COLO668 (cell line): ENCODE data around the gene CASQ2.
A peak's percentile ranks its signal among the peaks of the same experiment; 100 is the strongest.

Experiments
- DNase-seq: peaks from one replicate; lab custom pipeline; 2025; ENCODE audit not compliant: unreplicated experiment; lab: John Stamatoyannopoulos, UW

Gene CASQ2

DNA sequence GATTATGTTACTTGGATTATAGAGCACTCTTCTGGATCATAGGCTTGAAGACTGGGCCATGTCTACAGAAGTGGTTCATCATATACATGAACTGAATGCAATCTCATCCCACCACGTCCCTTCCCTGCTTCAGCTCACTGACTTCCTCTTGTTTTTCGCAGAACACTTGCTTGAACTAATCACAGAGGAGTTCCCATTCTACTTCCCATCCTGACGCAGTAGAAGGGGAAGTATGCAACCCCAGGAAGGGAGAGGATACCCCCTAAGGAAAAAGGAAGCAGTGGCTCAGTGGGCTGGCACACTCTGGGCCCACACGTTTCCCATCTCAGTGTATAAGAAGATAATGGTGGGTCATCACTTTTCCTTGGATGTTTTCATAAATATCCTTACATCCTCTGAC lies 36.2 kb downstream of the CASQ2 start:
- DNase-seq: no peak

DNA sequence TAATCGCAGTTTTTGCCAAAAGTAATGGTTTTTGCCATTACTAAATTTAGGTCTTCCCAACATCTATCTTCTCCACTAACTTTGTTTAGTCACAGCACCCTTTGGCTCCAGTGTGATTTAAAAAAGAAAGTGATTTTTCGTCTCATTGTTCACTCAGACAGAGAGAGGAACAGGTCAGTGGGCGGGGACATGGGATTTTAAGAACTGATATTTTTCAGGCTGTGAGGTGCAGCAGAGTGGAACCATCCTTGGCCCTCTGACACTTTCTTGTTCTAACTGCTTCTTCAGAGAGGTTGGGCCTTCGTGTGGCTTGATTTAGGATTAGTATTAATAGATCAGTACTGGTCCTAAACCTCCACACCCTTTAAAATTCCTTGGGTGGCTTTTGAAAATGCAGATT lies 38.8 kb downstream of the CASQ2 start:
- no peak for DNase-seq

DNA sequence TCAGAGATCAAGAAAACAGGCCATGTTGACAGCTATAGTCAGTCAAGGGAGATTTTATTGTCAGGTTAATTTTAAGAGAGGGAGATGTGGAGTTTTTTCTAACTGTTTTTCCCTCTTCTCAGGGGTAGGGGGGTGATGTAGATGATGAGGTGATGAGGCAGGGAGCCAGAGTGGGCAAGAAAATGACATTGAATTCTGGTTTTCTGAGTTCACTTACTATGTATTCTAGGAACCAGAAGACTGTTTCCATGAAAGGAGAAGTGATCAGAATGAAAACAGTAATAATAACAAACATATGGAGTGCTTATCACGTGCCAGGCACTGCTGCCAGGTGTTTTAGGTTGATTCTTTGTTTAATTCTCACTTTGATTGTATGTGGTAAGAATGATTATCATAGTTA lies 40.2 kb downstream of the CASQ2 start:
- no peak for DNase-seq

DNA sequence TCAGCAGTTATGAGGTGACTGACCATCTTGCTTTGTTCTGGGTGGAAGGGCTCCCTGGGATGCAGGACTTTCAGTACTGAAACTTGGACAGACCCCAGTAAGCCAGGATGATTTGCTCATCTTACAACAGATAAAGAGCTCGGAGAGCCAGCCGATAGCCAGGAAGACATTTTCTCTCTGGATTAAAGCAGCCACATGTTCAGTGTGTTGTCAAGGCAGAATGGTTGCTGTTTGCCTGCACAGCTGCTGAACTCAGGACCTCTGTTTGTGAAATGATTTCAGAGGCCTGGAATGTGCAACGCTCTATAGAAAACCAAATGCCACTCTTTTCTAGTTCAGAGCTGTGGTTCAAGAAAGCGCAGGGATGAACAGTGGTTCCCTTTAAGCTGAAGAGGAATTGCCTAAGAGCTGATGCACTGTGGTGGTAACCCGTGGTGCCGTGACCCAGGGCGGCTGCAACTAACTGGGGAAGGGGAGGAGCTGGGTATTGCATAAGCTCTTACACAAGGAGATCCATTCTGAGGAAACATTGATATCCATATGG lies 40.7 kb downstream of the CASQ2 start:
- no peak for DNase-seq

DNA sequence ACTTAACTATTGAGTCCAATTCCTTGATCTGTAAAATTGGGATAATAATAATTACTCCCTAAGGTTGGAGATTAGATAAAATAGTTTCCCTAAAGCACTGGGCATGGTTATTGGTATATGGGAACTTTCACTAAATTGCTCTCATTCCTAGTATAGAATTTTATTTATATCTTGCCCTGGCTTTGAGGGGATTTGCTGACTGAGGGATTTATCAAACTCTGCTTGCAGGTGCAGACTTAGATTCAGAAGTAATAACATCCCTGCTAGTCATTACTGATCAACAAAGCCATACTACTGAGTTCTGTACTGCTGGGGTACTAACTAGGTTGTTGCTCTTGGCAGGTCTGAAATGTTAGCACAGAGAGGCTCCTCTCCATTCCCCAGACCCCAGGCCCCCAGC lies 41.9 kb downstream of the CASQ2 start:
- no peak for DNase-seq

DNA sequence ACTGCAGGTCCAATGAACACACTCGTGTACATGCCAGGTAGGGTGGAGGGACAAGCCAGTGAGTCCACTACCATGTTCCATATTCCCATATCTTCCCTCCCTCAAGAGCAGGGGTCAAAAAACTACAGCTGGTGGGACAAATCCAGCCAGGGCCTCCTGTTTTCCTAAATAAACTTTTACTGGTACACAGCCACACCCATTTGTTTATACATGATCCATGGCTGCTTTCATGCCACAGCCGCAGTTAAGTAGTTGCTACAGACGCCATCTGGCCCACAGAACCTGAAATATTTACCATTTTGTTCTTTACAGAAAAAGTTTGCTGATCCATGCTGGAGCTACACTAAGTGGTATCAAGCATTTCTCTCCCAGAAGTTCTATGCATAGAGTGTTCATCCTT lies 42.4 kb downstream of the CASQ2 start:
- DNase-seq: no peak

DNA sequence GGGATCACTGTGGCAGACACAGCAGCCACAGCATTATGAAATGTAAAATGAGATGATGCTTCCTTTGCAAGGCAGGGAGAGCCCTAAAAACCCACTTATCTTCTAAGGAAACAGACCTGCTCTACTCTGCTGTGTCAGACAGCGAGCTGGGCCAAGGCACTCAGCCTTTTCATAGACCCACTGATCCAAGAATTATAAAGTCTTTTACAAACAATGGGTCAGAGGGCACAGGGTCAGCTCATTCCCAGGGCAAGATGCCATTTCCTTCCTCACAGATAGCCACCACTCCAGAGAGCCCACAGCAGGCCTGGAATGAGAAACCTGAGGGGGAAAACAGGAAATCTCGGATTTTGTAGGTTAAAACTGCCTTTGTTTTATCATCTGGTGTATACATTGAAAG lies 42.9 kb downstream of the CASQ2 start:
- no peak for DNase-seq

DNA sequence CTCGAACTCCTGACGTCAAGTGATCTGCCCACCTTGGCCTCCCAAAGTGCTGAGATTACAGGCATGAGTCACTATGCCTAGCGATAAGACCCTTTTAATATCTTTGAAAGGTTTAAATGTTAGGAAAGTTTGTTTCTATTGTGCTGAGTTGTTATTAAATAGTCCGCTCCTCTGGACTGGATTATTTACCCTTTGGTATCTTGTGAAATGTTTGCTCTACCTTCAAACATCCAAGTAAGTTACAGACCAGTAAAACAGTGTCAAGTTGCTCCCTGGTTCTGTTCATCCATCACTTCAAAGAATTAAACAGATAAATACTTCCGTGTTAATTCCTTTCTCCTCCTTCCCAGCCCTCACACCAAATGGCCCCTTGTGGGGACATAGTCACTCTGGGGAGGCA lies 44.8 kb downstream of the CASQ2 start:
- DNase-seq: no peak

DNA sequence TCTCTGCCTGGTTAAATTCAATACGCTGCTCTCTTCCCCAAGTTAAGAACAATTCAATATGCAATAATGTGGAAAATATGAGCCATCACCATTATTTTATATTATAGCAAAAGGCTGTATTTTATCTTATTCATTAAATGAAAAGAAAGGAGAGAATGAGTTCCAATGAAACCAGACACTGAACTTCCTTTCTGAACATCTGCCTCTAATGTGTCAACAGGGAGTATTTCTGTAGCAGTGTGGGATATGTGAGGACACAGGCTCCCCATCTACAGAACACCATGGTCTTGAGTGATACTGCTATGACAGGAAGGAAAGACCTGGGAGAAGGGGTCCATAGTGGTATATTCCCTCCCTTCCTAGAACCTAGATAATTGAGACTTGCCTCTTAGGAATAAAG lies 46.3 kb downstream of the CASQ2 start:
- no peak for DNase-seq

DNA sequence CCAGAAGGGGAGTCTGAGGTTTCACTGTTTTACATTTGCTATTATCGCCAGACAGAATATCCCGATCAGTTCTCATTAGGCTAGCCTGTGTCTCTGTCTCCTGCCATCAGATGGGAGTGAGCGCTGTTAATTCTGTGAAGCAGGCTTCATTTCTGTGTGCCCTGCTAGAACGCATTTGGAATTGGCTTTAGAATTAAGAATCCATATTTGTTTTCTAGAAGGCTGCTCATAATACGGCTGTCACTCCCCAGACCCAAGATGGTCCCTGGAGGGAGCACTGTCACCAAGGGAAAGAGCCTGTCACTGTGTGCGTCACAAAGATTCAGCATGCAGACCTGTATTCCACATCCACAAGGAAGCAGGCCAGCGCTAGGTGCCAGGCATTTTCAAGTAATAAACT lies 49.2 kb downstream of the CASQ2 start:
- DNase-seq: no peak

DNA sequence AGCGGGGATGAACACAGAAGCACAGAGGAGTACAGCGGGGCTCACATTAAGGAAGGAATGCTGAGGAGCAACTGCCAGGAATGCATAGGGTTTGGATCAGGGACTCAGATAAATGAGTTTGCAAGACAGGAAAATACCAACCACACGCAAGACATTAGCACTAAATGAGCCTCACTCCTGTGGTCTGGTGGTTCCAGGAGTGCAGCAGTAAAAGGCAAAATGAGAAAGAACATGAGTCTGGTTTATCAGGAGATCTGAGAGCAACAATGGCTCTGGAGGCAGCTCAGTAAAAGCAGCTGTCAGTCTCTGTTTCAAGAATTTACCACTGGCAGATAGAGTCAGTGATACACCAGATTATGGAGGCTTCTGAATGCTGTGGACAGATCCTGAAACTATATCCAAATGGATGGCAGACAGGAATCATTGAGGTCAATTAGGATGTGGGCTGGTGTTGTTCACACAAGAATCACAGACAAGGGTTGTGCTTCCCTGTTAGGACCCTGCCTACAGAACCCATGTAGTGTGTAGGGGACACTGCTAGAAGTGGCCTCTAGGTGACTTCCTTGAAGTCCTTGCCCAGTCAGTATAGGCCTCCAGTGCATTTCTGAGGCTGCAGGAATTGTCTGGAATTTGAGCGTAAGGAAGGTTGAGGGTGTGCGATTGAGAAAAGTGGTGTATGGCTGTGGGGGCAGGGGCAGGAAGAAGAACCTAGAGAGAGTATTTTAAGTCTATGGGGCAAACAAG lies 50.3 kb downstream of the CASQ2 start:
- no peak for DNase-seq

DNA sequence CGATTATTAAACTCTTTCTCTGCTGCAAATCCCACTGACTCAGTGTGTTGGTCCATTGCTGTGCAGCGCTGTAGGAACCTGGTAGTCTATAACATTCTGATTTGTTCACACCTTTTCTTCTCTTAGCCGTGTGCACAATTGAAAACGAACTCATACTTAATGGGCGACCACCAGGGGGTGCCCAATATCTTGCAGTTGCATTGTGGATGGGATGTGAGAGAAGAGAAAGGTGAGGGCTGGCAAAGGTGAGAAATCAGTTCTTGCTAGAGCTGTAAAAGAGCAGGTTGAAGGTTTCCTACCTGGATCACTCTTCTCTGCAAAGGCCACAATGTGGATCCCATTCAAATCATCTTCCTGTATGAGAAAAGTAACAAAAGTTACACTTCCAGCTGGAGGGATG lies 51.0 kb downstream of the CASQ2 start:
- peak; percentile 63 for DNase-seq

DNA sequence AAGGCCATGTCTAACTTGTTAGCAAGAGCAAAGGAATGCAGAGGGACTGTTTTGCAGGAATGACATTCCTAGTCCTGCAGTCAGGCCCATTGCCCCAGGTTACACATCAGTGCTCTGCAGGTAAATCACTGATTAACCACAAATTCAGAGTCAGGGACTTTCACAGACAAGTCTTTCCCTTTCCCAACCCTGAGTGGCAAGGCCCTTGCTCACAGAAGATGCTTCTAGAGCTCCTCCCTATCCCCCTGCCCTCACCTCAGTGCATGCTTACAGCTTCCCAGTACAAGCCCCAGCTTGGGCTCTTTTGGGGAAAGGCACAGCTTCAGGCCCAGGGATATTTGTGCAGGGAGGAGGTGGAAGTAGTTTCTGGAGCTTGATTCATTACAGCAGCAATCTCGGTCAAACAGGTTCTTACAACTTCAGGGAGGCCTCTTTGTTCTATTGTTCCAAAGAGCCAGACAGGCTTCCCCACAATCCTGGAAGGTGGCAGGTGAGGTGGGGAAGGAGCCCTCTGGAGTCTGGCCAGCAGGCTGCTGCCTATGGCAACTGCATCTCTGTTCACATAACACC lies 53.9 kb downstream of the CASQ2 start:
- peak; percentile 23 for DNase-seq

DNA sequence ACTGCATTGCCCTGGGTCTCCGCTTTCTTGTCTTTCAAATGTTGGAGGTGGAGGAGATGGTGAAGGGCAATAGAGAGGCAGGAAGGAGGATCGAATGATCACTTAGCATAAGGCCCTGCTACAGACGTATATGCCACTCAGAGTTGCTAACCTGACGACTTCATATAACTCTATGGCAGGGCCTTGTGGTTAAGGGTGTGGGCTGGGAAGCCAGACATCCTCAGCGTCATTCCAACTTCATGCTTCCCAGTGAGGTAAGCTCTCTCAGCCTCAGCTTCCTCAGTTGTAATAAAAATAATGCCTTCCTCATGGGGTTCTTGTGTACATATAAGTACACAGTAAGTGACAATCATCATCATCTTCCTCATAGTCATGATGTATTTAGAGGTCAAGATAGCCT lies 54.6 kb downstream of the CASQ2 start:
- no peak for DNase-seq

DNA sequence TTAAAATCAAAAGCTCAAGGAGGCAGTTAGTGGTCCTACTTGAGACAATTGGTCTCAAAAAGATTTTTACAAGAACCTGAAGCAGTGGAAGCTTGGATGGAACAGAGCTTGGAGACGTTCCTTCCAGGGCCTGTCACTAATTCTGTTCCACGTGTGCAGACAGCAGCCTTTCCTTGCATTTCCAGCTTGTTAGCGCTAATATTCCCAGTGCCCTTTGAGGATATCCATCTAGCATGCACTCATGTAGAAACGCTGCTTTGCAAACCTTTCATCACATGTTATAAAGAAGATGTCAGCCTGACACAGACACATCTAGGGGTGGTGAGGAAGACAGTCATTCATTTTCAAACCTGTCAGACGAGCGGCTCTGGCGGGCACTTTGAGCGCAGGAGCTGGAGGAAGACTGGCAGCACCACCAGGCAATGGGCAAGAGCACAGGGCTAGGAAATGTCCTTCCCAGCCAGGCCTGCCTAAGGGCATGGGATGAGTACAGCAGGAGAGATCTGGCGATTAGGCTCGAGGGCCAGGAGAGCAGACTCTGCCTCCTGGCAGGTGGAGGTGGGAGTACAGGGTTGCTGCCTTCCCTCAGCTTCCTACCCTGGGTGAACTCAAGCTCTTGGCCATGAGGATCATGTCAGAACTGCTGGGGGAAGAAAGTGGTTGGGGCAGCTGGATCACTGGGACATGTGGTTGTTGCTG lies 55.5 kb downstream of the CASQ2 start:
- DNase-seq: no peak

DNA sequence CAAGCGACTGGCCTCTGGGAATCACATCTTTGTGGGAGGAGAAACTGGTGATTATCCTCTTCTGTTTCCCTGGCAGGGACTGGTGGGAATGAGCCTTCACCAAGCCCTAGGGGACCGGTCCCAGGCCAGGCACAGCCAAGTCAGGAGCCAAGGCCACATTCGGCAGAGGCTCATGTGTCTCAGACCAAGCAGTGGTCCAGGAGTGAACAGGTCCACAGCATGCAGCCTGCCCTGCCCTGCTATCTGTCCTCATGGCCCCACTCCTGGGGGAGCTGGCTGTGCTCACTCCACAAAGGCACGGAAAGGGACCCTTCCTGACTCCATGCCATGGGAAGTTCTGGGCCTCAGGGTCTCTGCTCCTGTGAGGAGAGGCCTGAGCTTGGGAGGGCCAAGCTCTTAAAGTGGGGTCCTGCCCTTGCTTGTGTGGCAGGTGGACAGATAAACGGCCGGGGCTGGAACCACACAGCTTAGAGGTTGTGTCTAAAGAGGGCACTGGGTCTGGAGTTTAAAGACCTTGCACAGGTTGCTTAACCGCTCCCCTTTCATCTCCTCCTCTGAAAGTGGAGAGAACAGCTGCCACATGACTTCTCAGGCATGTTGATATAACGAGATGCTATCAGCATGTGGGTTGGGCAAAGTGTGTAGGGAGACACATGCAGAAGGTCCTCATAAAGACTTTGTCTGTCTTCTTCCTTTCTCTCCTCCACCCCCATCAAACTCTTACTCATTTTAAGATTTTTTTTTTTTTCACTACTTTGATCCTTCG lies 57.5 kb downstream of the CASQ2 start:
- DNase-seq: no peak

DNA sequence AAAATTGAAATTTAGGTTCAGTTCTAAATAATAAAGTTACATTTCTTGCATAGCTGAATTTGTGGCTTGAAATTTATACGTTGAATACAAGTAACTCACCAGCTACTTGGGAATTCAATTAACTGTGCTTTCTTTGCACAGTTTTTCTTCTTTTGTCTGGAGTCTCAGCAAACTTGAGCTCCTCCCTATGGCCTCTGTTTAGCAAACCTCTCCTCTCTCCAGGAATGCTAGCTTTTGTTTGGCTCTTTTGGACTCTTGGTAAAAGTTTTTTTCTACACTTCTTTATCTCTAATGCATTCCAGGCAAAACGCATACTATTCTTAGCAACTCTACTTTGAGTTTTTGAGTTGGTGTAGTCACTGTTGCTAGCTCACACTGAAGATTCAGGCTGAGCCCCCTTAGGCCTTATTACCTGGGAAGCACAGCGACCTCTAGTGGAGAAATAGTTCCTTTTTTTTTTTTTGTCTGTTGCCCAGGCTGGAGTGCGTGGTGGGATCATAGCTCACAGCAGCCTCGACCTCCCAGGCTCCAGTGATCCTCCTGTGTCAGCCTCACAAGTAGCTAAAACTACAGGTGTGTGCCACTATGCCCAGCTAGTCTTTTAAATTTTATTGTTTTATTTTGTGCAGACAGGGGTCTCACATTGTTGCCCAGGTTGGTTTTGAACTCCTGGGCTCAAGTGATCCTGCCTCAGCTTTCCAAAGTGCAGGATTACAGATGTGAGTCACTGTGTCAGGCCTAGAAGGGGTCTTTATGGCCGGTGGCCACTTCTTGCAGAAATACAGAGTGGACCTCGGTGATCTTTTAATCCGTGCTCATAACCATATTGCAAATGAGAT lies 61.7 kb downstream of the CASQ2 start:
- DNase-seq: no peak

DNA sequence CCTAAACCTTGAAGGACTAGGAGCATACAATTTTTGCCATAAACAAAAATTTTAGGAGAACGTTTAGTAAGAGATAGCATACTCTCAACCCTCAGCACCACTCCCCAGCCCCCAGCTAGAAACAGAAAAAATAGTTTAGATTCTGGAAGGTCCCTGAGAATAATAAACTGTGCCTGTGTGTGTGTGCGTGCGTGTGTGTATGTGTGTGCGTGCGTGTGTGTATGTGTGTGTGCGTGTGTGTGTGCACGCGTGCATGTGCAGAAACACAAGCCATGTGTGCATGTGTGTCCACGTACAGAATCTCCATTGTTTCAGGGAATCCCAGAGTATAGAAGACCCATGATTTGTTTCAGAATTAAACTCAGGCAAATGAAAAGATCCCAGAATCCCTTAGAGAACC lies 62.6 kb downstream of the CASQ2 start:
- DNase-seq: no peak

DNA sequence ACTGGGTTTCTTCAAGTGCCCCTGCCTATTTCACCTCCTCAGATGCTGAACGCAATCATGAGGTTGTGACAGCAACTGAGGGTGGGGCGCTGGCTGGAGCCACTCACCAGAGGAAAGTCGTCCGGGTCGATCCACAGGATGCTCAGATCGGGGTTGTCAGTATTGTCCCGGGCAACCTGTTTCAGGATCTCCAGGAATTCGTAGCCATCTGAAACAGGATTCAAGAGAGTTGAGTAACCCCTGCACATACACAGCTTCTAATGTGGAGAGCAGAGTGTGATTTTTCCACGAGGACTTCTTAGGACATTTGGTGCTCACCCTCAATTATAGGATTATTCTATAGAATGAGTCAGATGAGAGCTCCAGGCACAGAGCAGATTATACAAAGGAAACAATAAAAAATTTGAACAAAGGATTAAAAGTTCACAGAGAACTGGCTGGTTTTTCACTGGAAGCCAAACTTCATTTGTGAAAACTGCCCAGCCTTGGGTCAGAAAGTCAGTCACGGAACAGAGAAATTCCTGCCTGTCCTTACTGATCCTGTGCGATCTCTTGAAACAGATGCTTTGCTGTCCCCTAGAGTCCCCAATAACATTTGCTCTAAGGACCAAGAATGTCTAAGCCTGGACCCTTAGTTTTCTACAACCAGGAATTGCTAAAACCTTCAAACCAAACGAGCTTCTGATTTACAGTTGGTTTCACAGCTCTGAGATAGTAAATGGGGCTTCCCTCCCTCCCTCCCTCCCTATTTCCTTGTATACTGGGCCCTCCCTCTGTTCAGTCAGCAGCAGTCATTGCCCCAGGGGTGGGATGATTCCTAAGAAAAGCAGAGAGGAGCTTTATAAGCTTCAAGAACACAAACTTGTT lies 63.2 kb downstream of the CASQ2 start:
- DNase-seq: no peak

DNA sequence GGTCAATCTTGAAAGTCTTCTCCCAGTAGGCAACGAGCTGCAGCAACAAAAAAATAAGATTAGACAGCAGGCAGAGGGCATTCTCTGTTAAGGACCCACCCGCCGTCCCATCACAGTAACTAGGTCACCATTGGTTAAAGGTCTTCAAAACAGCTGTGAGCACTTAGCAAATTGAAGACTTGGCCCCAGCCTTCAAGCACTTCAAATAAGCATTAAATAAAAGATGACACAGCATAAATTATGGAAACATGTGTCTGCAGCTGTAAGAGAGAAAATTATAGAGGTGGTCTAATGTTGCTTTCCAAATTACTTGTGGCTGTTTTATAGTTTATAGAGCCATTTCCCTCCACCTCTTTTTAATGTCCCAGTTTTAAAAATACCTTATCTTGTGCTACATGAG lies 65.6 kb downstream of the CASQ2 start:
- DNase-seq: no peak
